Heart right ventricle (tissue), 16 donors: ENCODE results near the gene CARS2. TPM values are rescaled to one million over a fixed set of nuclear protein-coding genes. Genes with fewer than 3 reads are reported as not detected.

ENCODE experiments used
- ATAC-seq, 8 donors: fragments of 200-7000 bp; cut with Tn5 transposase; one replicate each; pipeline ENCODE4 v1.9.1; 2020; ENCODE audit warnings: mild to moderate bottlenecking in 8 of 8, moderate library complexity in 8 of 8, moderate number of reproducible peaks in 1 of 8
- DNase-seq, 2 donors: peaks; one replicate each; pipeline ENCODE4 v3.0.0-alpha.2; 2020
- H3K27ac ChIP-seq, 10 donors: fragments of 200-600 bp; sonication (generic) in 2 of 10; one replicate each; pipeline versions ENCODE4 v1.5.0 to v1.8.0; 2020 to 2022; ENCODE audit warnings: mild to moderate bottlenecking in 3 of 10
- H3K27me3 ChIP-seq, 7 donors: fragments of 200-600 bp; one replicate each; pipeline ENCODE4 v1.8.0; 2021 to 2022; ENCODE audit warnings: mild to moderate bottlenecking in 2 of 7
- H3K36me3 ChIP-seq, 9 donors: fragments of 200-600 bp; sonication (generic) in 1 of 9; one replicate each; pipeline versions ENCODE4 v1.5.0 to v1.8.0; 2020 to 2022; ENCODE audit warnings: mild to moderate bottlenecking in 2 of 9
- H3K4me1 ChIP-seq, 9 donors: fragments of 200-600 bp; sonication (generic) in 1 of 9; one replicate each; pipeline versions ENCODE4 v1.5.0 to v1.8.0; 2020 to 2022; ENCODE audit warnings: mild to moderate bottlenecking in 4 of 9
- H3K4me3 ChIP-seq, 10 donors: fragments of 200-600 bp; sonication (generic) in 2 of 10; one replicate each; pipeline versions ENCODE4 v1.5.0 to v1.8.0; 2020 to 2022; ENCODE audit warnings: mild to moderate bottlenecking in 7 of 10, moderate library complexity in 2 of 10
- H3K9me3 ChIP-seq, 11 donors: fragments of 200-600 bp in 10 of 11; sonication (generic) in 2 of 11; one replicate each; pipeline versions ENCODE4 v1.5.0 to v1.8.0; 2013 to 2022; ENCODE audit warnings: mild to moderate bottlenecking in 2 of 11, control low read depth in 1 of 11, moderate library complexity in 1 of 11
- CTCF ChIP-seq, 9 donors: fragments of 200-600 bp; sonication (generic) in 2 of 9; IDR thresholded peaks; one replicate each; pipeline versions ENCODE4 v1.5.0 to v1.8.0; 2021 to 2022; ENCODE audit warnings: antibody characterized with exemption in 9 of 9, mild to moderate bottlenecking in 5 of 9, moderate library complexity in 1 of 9
- whole genome bisulfite sequencing, 2 donors: extraction: QIAGEN DNeasy Blood & Tissue Kit; methylation state at CpG; one replicate each; pipeline ENCODE4 v1.1.7; 2013; ENCODE audit warnings: inconsistent platforms in 1 of 2; 5-methylcytosine and 5-hydroxymethylcytosine counted together
- intact Hi-C, 10 donors: fragments of 100-400 bp; cut with DNase I; formaldehyde crosslinking; loops; one replicate each; pipeline versions ENCODE4 v1.11.1 to v1.14.2; 2022
- polyA plus RNA-seq, 2 donors: library from polyadenylated mRNA; stranded (reverse); fragments of 200-250 nt; gene quantifications; one replicate each; pipeline ENCODE4 v1.2.3, GENCODE V29; 2013
- total RNA-seq, 10 donors: library from RNA; stranded (reverse); fragmentation: NEBNext Ultra II Directional in 3 of 10; extraction: Animal tissue kit (Norgen Biotek cat#: 25700) in 3 of 10; gene quantifications; one replicate each; pipeline versions ENCODE4 v1.2.1 to v1.2.4, GENCODE V29; 2021 to 2023
- donor health status: Arrhythmogenic right ventricular cardiomyopathy.
- donor health status: ischemic (EF 13 %, LVEDD 7.1; RV severe dilation, severe dysfunction).
- donor health status: healthy with polysubstance abuse.
- donor health status: DM: no; HTN: yes; CAD: no.
- donor health status: DM: no; HTN: no; CAD: no.
- donor health status: ischemic (EF 25% LVEDD 6.9; RV normal size, moderate dysfunction).
- donor health status: ischemic (EF 25% LVEDD 5.7; RV mildly dilated, moderate dysfunction).
- donor health status: healthy.
- donor health status: DM: yes; HTN: yes; CAD: no.
- donor health status: Ischemic cardiomyopathy.
- donor health status: ischemic (EF 35%, LVEDD 5.7; RV mildly dilated, moderate dysfunction).
- donor health status: nonischemic (EF 11% LVEDD 7.7; RV severe dilation, severe dysfunction).
- donor health status: DM: yes; HTN: yes; CAD: no.
- donor health status: PGD.
- donor health status: ischemic (EF 29% LVEDD 5.4; RV normal size, mild dysfunction).
- donor health status: nonischemic (EF 23%, LVEDD 6.1; RV moderate dilation, normal function).

CARS2 gene
- total and polyA plus RNA-seq, 12 donors, result 35.2 to 103 (median 44.0) TPM

GRCh38 chr13:110646442-110647364 lies 59.2 kb downstream of the CARS2 start:
- WGBS, 2 donors, result 92 to 93% methylated on average over 29 of the region's 29 CpGs

GRCh38 chr13:110645750-110646149 lies 60.2 kb downstream of the CARS2 start:
- no peak overlapping the region for H3K4me3 ChIP-seq
- H3K27ac ChIP-seq, result no peak overlapping the region
- DNase-seq, result no peak
- ATAC-seq, result no peak
- 87 to 92% methylated on average over 15 of the region's 15 CpGs for WGBS, 2 donors
- H3K9me3 ChIP-seq, result no peaks in the 10 kb centered on the region
- intact Hi-C loops, result no loop called here
- H3K4me1 ChIP-seq, result peaks cover 0 to 25% (median 14%) of the 10 kb centered on the region in 9 donors
- no peak for TF ChIP-seq CTCF (IDR thresholded peaks at IDR 0.05)
- H3K36me3 ChIP-seq, result peaks cover 0 to 88% (median 19%) of the 10 kb centered on the region in 9 donors
- H3K27me3 ChIP-seq, result no peaks in the 10 kb centered on the region

More at GRCh38 chr13:110646442-110647364, 59.2 kb downstream of the CARS2 start:
- DNase-seq (no peak), ATAC-seq (no peak)
- Histone ChIP-seq H3K9me3 (no peaks in the 10 kb centered on the region), H3K27me3 (no peaks in the 10 kb centered on the region), H3K36me3 (peaks cover 0 to 86% (median 19%) of the 10 kb centered on the region in 9 donors), H3K4me3 (no peak overlapping the region), H3K27ac (no peak overlapping the region), H3K4me1 (peaks cover 0 to 15% (median 5%) of the 10 kb centered on the region in 9 donors)
- TF ChIP-seq CTCF (IDR thresholded peaks at IDR 0.05), result no peak
- intact Hi-C loops, result no loop called here

GRCh38 chr13:110644892-110645521 lies 60.9 kb downstream of the CARS2 start:
- 44 to 49% methylated on average over 28 of the region's 28 CpGs for WGBS, 2 donors
- intact Hi-C loops, result no loop called here
- Histone ChIP-seq H3K9me3 (no peaks in the 10 kb centered on the region), H3K4me1 (peaks cover 0 to 30% (median 21%) of the 10 kb centered on the region in 9 donors), H3K36me3 (peaks cover 0 to 88% (median 19%) of the 10 kb centered on the region in 9 donors), H3K27ac (no peak overlapping the region), H3K27me3 (no peaks in the 10 kb centered on the region), H3K4me3 (no peak overlapping the region)
- peak in 7 of 9 donors; percentile 29 to 50 (median 38) for TF ChIP-seq CTCF (IDR thresholded peaks at IDR 0.05)
- DNase-seq, result peak; percentile 57 to 62
- peak; percentile 51 to 81 (median 72) for ATAC-seq

GRCh38 chr13:110643768-110644421 lies 62.0 kb downstream of the CARS2 start:
- DNase-seq (no peak), ATAC-seq (no peak)
- Histone ChIP-seq H3K4me1 (peaks cover 0 to 30% (median 21%) of the 10 kb centered on the region in 9 donors), H3K4me3 (no peak overlapping the region), H3K27me3 (no peaks in the 10 kb centered on the region), H3K36me3 (peaks cover 0 to 88% (median 26%) of the 10 kb centered on the region in 9 donors), H3K9me3 (no peaks in the 10 kb centered on the region), H3K27ac (no peak overlapping the region)
- 87 to 89% methylated on average over 13 of the region's 13 CpGs for WGBS, 2 donors
- intact Hi-C loops, result no loop called here
- TF ChIP-seq CTCF (IDR thresholded peaks at IDR 0.05), result no peak
